Type B pancreatic cell (in vitro differentiated cells): ENCODE measurements around the gene ACO2. TPM values are rescaled to one million over a fixed set of nuclear protein-coding genes. Genes with fewer than 3 reads are reported as not detected.

Experiments used
- DNase-seq: peaks from one replicate; pipeline ENCODE4 v3.0.0; 2021; ENCODE audit warnings: mixed read lengths; ENCODE audit not compliant: unreplicated experiment; ENCODE audit errors: extremely low spot score
- H3K27ac Mint-ChIP-seq: 2 replicates; pipeline ENCODE4 v1.8.0; 2021; ENCODE audit warnings: mild to moderate bottlenecking, mixed read lengths
- H3K27me3 Mint-ChIP-seq: 2 replicates; pipeline ENCODE4 v1.8.0; 2021; ENCODE audit warnings: mixed read lengths
- H3K36me3 Mint-ChIP-seq: 2 replicates; pipeline ENCODE4 v1.8.0; 2021; ENCODE audit warnings: mixed read lengths
- H3K4me1 Mint-ChIP-seq: one replicate; pipeline ENCODE4 v1.8.0; 2021; ENCODE audit warnings: mixed read lengths; ENCODE audit not compliant: unreplicated experiment
- H3K4me3 Mint-ChIP-seq: 2 replicates; pipeline ENCODE4 v1.8.0; 2021; ENCODE audit warnings: mild to moderate bottlenecking, mixed read lengths
- H3K9me3 Mint-ChIP-seq: 2 replicates; pipeline ENCODE4 v1.8.0; 2021; ENCODE audit warnings: mixed read lengths
- CTCF ChIP-seq: fragments of 200-600 bp; sonication (generic); conservative IDR thresholded peaks from 2 replicates; pipeline ENCODE4 v1.5.0; 2021; ENCODE audit warnings: antibody characterized with exemption, mild to moderate bottlenecking
- total RNA-seq: library from RNA; stranded (reverse); gene quantifications from 2 replicates; pipeline ENCODE4 v1.2.1, GENCODE V29; 2021; ENCODE audit warnings: low replicate concordance

ACO2 gene
- total RNA-seq, 1 donor from 2014 or later, result 107 TPM

- Mint-ChIP-seq H3K4me3 (no peak overlapping the region), H3K36me3 (peaks cover 10% of the 10 kb centered on the region), H3K4me1 (no peaks in the 10 kb centered on the region), H3K9me3 (no peaks in the 10 kb centered on the region), H3K27ac (peak overlapping the region; percentile 70), H3K27me3 (no peaks in the 10 kb centered on the region)
- no peak for DNase-seq
- no peak for TF ChIP-seq CTCF
Observed at GRCh38 chr22:41526226-41526829, 57.4 kb downstream of the ACO2 start.

- peaks cover 10% of the 10 kb centered on the region for H3K36me3 Mint-ChIP-seq
- peak overlapping the region; percentile 70 for H3K27ac Mint-ChIP-seq
- no peak for DNase-seq
Observed at GRCh38 chr22:41526830-41527799, 58.2 kb downstream of the ACO2 start.

GRCh38 chr22:41528132-41528766 is 59.3 kb downstream of the ACO2 start:
- no peaks in the 10 kb centered on the region for H3K4me1 Mint-ChIP-seq
- H3K4me3 Mint-ChIP-seq, result no peak overlapping the region
- DNase-seq, result no peak
- TF ChIP-seq CTCF, result no peak
- peaks cover 5% of the 10 kb centered on the region for H3K36me3 Mint-ChIP-seq
- H3K27ac Mint-ChIP-seq, result peak overlapping the region; percentile 2
- no peaks in the 10 kb centered on the region for H3K9me3 Mint-ChIP-seq
- no peaks in the 10 kb centered on the region for H3K27me3 Mint-ChIP-seq

More at GRCh38 chr22:41526830-41527799, 58.2 kb downstream of the ACO2 start:
- no peak overlapping the region for H3K4me3 Mint-ChIP-seq
- peak; percentile 84 for TF ChIP-seq CTCF
- no peaks in the 10 kb centered on the region for H3K4me1 Mint-ChIP-seq
- H3K9me3 Mint-ChIP-seq, result no peaks in the 10 kb centered on the region
- no peaks in the 10 kb centered on the region for H3K27me3 Mint-ChIP-seq

- no peak overlapping the region for H3K4me3 Mint-ChIP-seq
- no peaks in the 10 kb centered on the region for H3K27me3 Mint-ChIP-seq
- no peaks in the 10 kb centered on the region for H3K4me1 Mint-ChIP-seq
- H3K36me3 Mint-ChIP-seq, result peaks cover 5% of the 10 kb centered on the region
- TF ChIP-seq CTCF, result no peak
- no peak for DNase-seq
- H3K9me3 Mint-ChIP-seq, result no peaks in the 10 kb centered on the region
- H3K27ac Mint-ChIP-seq, result peak overlapping the region; percentile 2
Observed at GRCh38 chr22:41528938-41529561, 60.1 kb downstream of the ACO2 start.
